ENCODE data around the gene FASTK. TPM values are rescaled to one million over a fixed set of nuclear protein-coding genes. Genes with fewer than 3 reads are reported as not detected.
A peak's percentile ranks its signal among the peaks of the same experiment; 100 is the strongest.

FASTK gene
- total RNA-seq, 1 donor from 2014 or later: 81.1 TPM

DNA sequence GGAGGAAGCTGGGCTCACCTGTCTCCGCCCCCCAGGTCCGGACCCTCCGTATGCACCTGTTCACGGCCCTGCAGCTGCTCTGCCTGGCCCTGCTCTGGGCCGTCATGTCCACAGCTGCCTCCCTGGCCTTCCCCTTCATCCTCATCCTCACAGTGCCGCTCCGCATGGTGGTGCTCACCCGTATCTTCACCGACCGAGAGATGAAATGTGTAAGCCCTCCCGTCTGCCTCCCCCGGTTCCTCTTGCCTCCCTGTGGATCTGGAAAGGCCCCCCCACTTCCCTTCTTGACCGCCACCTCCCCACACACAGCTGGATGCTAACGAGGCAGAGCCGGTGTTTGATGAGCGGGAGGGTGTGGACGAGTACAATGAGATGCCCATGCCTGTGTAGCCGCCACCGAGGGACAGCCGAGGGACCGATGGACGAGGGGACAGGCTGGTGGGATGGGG lies 4.6 kb downstream of the FASTK start:
- no peak for ATAC-seq (ENCODE audit: poor library complexity)
- intact Hi-C loops (cut with DNase I): no loop called here
- DNase-seq: no peak

DNA sequence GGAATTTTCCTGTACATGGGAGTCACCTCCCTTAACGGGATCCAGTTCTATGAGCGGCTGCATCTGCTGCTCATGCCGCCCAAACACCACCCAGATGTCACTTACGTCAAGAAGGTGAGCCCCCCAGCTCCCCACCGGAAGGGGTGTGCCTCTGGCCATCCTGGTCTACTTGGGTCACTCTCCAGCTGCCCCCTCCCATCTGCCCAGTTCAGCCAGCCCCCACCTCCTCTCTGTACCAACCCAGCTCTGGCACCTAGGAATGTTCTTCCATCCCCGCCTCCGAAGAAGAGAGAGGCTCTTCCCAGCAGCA lies 5.0 kb downstream of the FASTK start:
- DNase-seq (no peak), ATAC-seq (ENCODE audit: poor library complexity) (no peak)
- intact Hi-C loops (cut with DNase I): no loop called here

DNA sequence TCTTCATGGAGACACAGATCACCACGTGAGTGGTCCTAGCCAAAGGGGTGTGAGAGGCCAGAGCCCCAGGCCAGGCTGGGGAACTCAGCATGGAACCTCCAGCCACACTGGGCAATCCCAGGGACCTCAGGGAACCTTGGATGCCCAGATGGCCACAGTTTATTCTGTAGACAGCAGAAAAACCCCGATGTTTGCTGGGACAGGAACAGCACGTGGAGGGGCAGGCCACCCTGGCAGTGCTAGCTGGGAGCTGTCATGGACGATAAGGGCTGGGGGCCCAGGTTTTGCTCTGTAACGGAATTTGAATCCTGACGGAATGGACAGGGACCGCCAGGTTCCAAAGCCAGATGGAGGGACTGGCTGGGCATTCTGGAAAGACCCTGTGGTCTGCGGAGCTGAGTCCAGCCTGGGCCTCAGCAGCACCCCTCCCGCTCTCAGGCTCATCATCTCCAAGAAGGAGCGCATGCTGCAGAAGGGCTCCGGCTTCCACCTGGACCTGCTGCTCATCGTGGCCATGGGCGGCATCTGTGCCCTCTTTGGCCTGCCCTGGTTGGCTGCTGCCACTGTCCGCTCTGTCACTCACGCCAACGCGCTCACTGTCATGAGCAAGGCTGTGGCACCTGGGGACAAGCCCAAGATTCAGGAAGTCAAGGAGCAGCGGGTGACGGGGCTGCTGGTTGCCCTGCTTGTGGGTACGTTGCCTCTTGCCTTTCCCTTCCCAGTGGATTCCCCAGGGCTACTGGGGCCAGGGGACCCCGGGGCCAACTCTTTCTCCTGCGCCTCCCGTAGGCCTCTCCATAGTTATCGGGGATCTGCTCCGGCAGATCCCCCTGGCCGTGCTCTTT lies 5.6 kb downstream of the FASTK start:
- ATAC-seq (ENCODE audit: poor library complexity) (no peak), DNase-seq (no peak)
- intact Hi-C loops (cut with DNase I): no loop called here

DNA sequence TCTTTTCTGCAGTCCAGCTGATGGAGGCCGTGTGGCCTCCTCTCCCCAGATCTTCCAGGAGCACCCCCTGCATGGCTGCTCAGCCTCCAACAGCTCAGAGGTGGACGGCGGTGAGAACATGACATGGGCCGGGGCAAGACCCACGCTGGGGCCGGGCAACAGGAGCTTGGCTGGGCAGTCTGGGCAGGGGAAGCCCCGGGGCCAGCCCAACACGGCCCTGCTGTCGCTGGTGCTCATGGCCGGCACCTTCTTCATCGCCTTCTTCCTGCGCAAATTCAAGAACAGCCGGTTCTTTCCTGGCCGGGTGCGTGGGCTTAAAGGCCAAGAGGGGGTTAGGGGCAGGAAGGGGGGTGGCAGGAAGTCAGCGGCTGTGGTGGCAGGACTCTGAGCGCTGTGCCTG lies 6.6 kb downstream of the FASTK start:
- no peak for ATAC-seq (ENCODE audit: poor library complexity)
- DNase-seq: no peak
- intact Hi-C loops (cut with DNase I): no loop called here

DNA sequence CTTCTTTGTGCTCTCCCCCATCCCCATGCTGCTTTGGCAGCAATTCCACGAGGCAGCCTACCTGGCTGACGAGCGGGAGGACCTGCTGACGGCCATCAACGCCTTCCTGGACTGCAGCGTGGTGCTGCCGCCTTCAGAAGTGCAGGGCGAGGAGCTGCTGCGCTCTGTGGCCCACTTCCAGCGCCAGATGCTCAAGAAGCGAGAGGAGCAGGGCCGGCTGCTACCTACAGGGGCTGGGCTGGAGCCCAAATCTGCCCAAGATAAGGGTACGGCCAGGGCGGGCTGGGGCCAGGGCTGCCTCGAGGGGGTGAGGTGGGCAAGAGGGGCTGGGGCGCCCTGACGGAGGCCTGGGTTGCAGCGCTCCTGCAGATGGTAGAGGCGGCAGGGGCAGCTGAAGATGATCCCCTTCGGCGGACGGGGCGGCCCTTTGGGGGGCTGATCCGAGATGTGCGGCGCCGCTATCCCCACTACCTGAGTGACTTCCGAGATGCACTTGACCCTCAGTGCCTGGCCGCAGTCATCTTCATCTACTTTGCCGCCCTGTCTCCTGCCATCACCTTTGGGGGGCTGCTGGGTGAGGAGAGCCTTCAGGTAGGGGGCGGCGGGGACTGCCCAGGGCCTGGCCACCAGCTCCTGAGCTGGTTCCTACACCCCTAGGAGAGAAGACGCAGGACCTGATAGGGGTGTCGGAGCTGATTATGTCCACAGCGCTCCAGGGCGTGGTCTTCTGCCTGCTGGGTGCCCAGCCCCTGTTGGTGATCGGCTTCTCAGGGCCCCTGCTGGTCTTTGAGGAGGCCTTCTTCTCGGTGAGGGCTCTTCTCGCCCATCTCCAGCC lies 9.4 kb downstream of the FASTK start:
- intact Hi-C loops (cut with DNase I): no loop called here
- ATAC-seq (ENCODE audit: poor library complexity): no peak
- no peak for DNase-seq

DNA sequence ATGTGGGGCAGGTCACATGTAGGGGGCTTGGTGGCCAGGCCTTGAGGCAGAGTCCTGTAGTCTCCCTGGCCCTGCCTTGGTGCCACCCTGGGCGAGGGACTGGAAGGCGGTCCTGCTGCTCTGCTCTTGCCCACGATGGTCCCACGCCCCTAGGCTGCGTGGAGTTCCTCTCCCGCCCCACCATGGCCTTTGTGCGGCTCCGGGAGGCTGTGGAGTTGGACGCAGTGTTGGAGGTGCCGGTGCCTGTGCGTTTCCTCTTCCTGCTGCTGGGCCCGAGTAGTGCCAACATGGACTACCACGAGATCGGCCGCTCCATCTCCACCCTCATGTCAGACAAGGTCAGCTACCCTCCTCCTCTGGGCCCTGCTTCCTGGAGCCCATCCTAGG lies 10.0 kb downstream of the FASTK start:
- no peak for ATAC-seq (ENCODE audit: poor library complexity)
- DNase-seq: no peak
- intact Hi-C loops (cut with DNase I): no loop called here

DNA sequence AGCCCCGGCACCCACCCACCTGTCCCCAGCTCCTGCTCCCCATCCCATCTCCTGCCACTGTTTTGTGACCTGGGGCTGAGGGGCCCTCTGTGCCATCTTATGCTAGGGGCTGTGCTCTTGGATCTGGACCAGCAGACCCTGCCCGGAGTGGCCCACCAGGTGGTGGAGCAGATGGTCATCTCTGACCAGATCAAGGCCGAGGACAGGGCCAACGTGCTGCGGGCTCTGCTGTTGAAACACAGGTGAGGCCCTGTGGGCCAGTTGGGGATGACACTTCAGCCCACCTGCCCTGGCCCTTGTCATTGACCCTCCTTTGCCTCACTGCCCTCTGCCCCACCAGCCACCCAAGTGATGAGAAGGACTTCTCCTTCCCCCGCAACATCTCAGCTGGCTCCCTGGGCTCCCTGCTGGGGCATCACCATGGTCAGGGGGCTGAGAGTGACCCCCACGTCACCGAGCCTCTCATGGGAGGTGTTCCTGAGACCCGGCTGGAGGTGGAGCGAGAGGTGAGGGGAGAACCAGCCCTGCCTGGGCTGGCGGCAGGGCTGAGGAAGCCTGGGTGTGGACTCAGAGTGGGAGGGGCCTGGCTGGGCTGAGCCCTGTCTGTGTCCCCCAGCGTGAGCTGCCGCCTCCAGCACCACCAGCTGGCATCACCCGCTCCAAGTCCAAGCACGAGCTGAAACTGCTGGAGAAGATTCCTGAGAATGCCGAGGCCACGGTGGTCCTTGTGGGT lies 10.6 kb downstream of the FASTK start:
- ATAC-seq (ENCODE audit: poor library complexity) (no peak), DNase-seq (no peak)
- intact Hi-C loops (cut with DNase I): no loop called here

DNA sequence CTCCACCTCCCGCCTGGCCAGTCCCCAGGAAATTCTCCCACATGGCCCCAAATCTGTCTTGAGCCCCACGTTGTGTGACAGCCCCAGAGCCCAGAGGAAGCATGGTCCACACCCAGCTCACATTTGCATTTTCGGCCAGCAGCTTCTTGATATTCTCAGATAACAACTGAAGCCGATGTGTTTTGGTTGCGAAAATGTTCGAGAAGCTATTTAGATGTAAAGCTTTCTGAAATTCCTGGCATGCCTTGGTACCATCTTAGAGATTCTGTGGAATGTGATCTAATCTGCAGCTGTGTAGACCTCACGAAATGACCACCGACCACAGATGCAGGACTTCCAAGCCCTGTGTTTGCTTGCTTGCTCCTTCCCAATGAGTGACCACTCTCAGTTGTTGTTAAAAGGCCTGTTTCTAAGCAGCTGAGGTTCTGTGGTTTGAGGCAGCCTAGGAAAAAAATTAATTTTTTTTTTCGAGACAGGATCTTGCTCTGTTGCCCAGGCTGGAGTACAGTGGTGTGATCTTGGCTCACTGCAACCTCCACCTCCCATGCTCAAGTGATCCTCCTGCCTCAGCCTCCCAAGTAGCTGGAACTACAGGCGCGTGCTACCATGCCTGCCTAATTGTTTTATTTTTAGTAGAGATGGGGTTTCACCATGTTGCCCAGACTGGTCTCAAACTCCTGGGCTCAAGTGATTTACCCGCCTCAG lies 12.4 kb downstream of the FASTK start:
- intact Hi-C loops (cut with DNase I): no loop called here
- ATAC-seq (ENCODE audit: poor library complexity) (no peak), DNase-seq (no peak)

DNA sequence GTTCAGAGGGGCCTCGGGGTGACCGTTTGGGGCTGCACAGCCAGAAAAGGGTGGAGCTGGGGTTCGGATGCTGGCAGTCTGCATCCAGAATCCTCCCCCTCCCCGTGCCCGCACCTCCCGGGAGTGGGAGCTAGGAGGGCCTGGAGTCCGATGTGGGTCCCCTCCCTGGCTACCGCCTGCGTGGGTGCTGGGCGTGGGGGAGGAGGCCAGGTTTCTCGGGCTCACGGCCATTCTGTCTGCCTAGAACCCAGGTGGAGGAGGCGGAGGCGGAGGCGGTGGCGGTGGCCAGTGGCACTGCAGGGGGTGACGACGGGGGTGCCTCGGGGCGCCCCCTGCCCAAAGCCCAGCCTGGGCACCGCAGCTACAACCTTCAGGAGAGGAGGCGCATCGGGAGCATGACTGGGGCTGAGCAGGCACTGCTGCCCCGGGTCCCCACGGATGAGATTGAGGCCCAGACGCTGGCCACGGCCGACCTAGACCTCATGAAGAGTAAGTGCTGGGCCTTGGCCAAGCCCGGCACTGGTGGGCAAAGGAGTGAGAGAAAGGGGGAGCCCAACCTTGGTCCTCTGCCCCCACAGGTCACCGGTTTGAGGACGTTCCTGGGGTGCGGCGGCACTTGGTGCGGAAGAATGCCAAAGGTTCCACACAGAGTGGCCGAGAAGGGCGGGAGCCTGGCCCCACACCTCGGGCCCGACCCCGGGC lies 14.2 kb downstream of the FASTK start:
- DNase-seq (no peak), ATAC-seq (ENCODE audit: poor library complexity) (no peak)
- intact Hi-C loops (cut with DNase I): no loop called here

DNA sequence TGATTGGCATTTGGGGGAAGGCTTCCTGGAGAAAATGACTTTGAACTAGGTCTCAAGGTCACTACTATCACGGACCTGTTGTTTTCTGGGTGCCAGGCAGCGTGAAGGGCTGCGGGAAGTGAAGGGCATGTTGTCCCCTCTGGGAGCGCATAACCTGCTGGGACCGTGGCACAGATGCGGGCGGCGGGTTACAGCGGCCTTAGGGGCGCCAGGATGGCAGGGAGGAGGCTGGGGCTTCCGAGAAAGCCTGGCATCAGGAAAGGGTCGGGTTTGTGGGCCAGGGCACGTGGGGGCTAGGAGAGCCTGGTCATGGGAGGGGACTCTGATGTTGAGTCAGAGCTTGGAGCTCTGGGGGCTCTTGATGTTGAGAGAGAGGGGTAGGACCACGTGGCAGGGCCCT lies 15.1 kb downstream of the FASTK start:
- intact Hi-C loops (cut with DNase I): no loop called here
- ATAC-seq (ENCODE audit: poor library complexity) (no peak), DNase-seq (no peak)

DNA sequence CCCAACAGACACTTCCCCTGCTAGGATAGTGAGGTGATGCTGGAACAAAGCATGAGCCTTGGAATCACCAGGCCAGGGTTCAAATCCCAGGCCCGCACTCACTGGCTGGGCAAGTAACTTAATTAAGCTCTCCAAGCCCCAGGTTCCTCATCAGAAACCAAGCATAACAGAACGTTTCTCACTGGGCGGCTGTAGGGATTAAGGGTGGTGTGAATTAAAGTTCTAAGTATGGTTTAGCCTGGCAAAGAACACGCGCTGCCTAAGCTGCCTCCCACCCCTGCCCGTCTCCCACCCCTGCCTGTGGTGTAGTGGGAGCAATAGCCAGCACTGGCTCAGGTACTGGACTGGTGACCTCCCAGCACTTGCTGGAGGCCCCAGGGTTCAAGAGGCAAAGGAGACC lies 15.6 kb downstream of the FASTK start:
- DNase-seq (no peak), ATAC-seq (ENCODE audit: poor library complexity) (no peak)
- intact Hi-C loops (cut with DNase I): no loop called here

DNA sequence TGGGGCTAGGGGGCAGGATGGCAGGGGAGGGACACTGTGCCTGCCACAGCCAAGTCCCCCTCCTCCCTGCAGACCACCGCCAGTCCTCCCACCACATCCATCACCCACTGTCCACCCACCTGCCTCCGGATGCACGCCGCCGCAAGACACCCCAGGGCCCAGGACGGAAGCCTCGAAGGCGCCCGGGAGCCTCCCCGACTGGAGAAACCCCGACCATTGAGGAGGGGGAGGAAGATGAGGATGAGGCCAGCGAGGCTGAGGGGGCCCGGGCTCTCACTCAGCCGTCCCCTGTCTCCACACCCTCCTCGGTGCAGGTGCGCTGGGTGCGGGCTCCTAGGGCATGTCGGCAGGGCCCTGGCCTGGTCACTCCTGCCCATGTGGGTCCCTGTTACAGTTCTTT lies 16.2 kb downstream of the FASTK start:
- intact Hi-C loops (cut with DNase I): no loop called here
- DNase-seq: no peak

DNA sequence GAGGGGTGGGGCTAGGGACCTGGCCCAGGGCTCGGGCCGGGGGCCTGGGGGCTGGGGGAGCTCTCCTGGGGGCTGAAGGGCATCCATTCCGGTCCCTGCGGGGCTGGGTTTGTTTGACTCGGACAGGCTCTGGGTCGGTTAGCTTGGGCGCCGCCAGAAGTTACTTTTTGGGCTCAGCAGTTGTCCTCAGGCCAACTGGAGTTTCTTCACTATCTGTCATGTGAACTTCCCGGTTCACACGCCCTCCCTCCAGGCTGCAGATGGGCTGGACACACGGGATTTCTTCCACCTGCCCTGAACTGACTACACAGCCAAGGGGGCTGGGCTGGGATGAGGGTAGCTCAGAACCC lies 17.4 kb downstream of the FASTK start:
- no peak for ATAC-seq (ENCODE audit: poor library complexity)
- peak; percentile 58 for DNase-seq
- intact Hi-C loops (cut with DNase I): no loop called here

More for the DNA sequence above, 16.2 kb downstream of the FASTK start:
- no peak for ATAC-seq (ENCODE audit: poor library complexity)

DNA sequence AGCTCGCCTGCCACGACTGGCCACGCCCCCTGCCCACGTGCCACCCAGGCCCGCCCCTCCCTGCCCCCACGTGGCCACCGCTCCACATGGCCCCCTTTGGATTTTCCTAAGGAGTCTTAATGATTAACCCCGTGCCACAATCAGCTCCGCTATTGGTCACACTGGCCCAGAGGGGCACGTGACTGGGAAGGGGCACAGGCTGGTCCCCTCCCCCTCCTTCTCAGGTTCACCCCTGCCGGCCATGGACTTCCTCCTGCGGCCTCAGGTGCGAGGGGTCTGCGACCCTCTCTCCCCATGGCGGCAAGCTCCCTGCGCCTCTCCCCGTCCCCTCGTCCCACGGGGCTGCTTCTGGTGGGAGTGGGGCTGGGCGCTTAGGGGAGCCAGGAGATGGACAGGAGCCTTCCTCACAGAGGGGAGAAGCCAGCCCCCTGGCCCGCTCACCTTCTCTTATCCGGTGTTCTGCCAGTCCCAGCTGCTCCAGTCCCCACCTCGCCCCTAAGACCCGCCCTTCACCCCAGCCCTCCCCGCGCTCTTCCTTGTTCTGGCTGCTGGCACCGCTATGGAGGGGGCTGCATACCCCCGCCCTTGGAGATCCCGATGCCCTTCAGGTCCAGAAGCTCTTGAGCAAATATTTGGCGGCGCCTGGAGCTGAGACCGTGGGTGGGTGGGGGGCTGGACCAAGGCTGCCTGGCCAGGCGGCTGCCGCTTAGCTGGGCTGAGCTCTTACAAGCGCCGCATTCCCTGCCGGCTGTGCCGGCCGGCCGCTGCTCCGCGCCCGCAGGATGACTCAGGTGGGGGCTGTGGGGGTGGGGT lies 18.0 kb downstream of the FASTK start:
- ATAC-seq (ENCODE audit: poor library complexity): no peak

DNA sequence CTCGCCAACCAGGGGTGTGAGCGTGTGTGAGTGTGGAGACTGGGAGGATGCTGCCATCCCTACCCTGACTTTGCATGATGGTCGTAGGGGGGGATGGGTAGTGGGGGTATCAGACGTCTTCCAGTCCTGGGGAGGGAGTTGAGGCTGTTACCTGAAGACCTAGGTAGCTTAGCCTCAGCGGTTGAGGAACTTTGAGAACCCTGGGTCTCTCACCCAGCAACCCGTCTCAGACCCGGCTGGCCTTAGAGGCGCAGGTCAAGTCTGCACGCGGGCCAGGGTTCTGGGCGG lies 18.6 kb downstream of the FASTK start:
- intact Hi-C loops (cut with DNase I): no loop called here

More for the DNA sequence above, 18.0 kb downstream of the FASTK start:
- intact Hi-C loops (cut with DNase I): no loop called here
- DNase-seq: no peak

DNA sequence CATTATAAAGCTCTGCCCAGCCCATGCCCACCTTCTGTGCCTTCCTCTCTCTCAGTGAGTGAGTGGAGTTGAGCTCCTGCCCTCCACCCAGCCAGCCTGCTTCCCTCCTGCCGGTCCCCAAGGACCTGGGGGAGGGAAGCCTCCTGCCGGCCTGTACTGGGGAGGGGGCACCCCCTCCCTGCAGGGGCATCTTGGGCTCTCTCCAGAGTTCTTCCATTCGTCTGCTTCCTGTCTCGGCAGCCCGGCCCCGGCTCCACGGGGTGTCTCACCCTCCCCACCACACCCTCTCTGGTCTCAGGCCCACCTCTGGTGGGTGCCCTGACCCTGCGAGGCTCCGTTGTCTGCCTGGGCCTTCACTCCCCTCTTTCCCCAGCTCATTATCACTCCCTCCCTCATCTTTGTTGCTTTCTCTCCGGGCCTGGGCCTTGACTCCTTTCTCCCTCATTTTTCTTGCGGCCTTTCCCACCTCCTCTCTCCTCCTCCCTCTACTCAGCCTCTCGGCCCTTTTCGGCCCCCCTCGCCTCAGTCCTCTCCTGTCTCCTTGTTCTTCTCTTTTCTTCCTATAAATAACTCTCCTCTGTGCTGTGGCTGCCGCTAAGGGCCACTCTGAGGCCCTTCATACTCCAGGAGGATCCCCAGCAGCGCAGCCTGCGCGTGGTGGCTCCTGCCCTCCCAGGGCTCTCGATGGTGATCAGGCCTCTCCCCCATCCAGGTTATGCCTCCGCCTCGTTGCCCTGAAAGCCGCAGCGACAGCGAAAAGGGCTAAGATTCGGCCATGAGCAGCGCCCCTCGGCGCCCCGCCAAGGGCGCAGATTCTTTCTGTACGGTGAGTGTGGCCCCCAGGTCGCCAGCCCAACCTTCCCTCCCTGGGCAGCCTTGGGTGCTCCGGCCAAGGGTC lies 19.1 kb downstream of the FASTK start:
- intact Hi-C loops (cut with DNase I): no loop called here
- DNase-seq (no peak), ATAC-seq (ENCODE audit: poor library complexity) (no peak)

More for the DNA sequence above, 18.6 kb downstream of the FASTK start:
- DNase-seq (no peak), ATAC-seq (ENCODE audit: poor library complexity) (no peak)
